GM18873 (cell line): ENCODE results near the gene RASSF7.

ENCODE experiments used
- ATAC-seq: cut with Tn5 transposase; IDR thresholded peaks from one replicate; pipeline ENCODE4 v1.9.1; 2021; ENCODE audit warnings: mild to moderate bottlenecking, moderate library complexity, moderate number of reproducible peaks; ENCODE audit not compliant: unreplicated experiment, low FRiP score

The RASSF7 gene

DNA sequence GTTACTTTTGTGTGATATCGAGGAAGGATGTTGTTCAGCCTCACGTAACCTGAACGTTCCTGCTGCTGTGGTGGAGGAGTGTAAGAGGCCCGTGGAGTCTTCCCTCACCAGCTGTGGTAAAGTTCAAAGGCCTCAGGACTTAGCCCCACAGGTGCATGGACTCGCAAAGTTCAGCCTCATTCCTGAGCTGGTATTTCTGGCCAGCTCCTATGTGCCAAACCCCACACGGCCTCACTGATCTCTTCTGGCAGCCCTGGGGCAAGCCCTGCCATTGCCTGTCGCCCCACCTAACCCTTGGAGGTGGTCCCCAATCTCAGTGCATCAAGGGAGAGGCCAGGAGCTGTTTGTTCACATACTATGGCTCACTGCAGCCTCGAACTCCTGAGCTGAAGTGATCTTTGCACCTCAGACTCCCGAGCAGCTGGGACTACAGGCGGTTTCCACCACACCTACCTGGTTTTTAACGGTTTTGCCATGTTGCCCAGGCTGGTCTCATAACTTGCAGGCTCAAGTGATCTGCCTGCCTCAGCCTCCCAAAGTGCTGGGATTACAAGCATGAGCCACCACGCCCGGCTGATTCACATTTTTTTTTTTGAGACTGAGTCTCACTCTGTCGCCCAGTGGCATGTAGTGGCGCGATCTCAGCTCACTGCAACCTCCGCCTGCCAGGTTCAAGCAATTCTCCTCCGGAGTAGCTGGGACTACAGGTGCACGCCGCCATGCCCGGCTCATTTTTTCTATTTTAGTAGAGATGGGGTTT, 17.7 kb downstream of the RASSF7 start:
- no peak for ATAC-seq

DNA sequence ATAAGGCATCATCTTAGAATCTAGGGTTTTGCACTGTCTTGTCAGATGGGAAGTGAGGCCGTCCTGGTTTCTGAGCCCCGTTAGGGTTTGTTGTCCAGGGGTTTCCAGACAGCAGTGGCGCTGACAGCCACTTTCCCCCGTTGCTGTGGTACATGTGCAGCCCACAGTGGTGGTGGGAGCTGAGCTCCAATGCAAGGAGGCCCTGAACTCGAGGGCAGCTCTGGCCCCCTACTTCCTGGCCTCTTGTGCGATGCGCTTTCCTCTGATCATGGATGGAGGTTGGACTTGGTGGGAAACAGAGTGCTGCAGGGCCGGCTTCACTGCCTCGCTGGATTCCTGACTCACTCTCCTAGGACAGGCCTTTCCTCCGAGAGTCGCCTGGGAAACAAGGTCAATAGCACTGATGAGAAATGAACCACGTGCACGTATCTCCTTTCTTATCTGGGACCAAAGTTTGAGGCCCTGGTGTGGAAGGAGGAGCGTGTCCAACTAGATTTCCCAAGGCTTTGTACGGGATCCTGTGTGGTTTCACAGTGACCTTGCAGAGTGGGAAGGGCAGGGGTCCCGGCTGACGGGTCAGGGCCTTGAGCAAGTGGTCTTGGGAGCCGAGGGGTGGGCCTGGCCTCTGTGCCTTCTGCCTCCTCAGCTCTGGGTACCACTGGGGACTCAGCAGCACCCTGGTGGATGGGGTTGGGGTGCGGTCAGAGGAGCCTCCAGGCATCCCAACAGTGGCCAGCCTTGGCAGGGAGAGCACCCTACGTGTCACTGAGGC, 19.2 kb downstream of the RASSF7 start:
- no peak for ATAC-seq

DNA sequence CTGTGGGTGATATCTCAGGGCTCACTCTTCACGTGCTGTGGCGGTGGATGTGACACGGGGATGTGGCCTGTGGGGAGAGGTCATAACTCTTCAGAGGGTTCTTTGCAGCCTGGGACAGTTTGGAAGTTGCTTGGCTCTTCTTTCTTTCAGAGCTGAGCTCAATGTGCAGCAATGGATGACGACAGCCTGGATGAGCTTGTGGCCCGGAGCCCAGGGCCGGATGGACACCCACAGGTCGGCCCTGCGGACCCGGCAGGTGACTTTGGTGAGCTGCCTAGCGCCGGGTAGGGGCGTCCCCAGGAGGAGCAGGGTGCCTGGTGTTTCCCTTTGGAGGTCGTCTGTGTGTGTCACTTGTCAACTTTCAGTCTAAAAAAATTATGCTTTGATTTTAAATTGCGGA, 20.6 kb downstream of the RASSF7 start:
- no peak for ATAC-seq

DNA sequence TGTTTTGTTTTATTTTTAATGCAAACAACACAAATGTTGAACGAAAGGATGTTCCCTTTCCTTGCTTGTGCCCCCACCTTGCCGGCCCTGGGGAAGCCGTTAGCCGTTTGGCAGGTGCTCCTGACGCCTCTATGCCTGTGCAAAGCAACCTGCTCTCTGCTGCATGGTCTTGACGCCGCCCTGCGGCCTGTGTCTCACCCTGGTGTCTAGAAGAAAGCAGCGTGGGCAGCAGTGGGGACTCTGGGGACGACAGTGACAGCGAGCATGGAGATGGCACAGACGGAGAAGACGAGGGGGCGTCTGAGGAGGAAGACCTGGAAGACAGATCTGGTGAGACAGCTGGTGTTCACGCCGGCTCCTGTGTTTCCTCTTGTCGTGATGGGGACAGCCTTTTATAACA, 21.0 kb downstream of the RASSF7 start:
- no peak for ATAC-seq

DNA sequence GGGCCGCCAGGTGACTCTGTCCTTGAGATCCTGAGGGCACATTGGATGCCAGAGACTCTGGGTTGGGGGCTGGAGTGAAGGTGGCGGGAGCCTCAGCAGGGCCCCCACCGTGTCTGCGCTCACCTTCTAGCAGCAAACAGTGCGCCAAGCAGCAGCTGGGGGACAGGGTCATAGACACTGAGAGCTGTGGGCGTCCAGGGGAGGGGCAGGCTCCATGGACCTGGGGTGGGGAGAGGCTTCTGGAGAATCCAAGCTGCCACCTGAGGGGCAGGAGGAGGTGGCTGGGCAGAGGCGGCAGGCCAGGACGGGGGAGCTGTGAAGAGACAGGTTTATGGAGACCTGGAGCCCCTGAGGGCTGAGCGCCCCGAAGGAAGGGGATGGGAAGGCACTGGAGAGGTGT, 23.5 kb downstream of the RASSF7 start:
- no peak for ATAC-seq

DNA sequence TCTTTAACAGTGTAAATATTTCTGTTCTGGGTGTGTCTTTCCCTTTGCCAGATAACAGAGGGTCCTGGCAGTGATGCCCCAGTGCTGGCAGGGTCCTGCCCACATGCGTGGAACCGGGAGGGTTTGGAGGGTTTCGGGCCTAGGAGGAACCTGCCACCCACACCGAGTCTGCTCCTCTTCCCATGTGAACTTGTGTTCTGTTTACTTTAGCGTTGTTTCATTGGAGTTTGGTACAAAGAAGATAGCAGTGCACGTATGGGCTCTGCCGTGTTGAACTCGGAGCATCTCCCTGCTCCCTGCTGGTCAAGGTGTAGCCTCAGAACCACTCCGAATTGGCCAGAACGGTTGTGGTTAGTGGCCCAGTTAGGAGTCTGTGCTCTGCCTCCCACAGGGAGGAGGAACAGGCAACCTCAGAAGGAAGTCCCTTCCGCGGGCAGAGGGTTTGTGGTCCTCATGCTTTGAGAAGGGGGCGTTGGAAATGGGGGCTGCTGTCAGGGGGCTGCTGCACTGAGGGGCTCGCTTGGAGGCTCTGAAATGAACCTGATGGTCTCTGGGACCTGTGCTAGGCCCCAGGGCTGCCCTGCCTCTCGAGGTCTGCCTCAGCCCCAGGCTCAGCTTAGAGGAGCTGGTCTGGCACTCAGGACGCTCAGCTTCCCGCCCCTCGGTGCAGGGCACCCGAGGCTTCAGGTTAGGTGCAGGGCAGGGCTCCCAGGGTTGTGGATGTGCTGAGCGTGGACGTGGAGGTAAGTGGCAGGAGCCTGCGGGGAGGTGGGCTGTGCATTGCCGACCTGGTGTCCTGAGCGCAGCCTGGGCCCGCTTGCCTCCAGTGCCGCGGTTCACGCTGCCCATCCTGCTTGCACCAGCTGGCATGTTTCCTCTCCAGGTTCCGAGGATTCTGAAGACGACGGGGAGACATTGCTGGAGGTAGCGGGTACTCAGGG, 25.9 kb downstream of the RASSF7 start:
- no peak for ATAC-seq

DNA sequence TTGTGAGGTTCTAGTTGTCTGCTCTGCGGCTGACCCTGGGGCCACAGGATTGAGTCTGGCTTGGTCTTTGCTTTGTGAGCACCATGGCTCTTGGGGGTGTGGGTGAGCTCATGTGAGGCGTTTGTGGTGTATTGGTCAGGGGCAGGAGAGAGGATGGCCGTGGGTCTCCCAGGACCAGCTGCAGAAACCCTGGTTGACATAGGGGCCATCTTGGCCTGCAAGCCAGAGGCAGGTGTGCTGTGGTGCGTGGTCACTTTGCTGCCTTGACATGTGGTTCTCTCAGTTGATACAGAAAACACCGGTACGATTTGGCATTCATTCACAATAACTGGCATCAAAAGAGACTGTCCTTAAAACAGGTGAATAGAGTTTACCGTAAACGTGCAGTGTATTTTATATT, 26.8 kb downstream of the RASSF7 start:
- no peak for ATAC-seq

DNA sequence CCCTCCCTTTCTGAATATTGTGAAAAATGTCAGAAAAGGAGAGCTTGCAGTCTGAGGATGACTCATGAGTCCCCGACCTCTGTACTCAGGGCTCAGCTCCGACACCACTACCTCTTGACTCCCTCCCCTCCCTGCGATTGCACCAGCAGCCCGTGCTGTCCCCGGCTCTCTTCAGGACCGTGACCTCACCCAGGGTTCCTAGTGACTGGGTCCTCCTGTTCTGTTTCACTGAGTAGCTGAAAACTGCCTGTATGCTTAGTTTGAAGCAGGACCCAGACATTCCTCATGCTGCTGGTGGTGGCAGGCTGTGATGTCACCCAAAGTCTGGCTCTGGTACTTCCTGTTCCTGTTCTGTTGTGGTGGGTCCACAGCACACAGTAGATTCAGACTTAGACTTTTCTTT, 27.2 kb downstream of the RASSF7 start:
- ATAC-seq: no peak

DNA sequence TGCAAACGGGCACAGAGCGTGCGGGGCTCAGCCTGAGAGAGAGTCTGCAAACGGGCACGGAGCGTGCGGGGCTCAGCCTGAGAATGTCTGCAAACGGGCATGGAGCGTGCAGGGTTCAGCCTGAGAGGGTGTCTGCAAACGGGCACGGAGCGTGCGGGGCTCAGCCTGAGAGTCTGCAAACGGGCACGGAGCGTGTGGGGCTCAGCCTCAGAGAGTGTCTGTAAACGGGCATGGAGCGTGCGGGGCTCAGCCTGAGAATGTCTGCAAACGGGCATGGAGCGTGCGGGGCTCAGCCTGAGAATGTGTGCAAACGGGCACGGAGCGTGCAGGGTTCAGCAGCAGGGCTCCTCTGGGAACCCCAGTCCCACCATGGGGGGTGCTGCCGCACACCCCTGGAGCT, 29.0 kb downstream of the RASSF7 start:
- ATAC-seq: no peak

DNA sequence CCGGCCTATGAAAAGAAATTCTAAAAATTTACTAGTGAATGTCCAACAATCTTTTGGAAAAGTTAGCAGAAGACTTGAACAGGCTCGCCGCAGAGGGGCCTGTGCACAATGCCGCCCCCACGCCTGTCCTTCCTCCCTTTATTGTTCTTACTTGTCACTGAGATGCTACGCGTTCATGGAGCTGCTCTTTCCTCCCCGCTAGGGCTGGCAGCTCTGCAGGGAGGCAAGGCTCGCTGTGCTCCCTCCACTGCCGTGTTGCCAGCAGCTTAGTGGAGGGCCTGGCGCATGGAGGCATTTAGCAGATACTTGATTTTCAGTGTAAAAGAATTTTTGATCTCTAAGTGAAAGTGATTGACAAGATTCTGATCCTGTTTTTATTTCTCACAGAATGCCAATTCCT, 30.2 kb downstream of the RASSF7 start:
- no peak for ATAC-seq

DNA sequence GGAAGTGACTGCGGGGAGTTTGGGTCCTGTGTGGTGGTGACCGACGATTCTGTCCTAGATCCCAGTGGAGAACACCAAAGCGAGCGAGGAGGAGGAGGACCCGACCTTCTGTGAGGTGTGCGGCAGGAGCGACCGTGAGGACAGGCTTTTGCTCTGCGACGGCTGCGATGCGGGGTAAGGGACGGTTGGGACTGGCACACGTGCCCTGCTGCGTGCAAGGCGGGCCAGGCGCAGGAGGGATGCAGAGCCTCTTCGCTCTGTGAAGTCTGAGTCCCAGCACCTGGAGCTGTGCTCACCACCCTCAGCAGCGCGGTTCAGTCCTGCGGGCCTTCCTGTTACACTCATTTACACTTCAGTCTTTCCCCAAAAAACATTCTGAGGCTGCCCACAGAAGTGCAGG, 31.7 kb downstream of the RASSF7 start:
- no peak for ATAC-seq

DNA sequence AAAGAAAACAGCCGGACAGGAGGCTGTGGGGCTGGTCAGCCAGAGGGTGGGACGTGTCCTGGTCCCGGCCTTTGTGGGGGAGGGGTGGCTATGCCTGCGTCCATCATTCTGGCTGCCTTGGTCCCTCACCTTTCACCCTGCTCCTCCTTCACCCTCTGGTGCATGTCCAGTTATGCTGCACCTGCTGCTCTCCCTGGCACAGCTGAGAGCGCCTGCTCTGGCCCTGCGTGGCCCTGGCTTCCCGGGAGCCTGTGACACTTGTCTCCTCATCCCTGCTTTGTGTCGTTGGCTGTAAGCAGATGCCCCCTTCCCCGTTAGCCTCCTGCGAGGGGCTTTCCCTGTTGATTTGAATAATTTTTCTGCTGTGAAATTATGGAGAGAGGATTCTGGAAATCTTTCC, 32.1 kb downstream of the RASSF7 start:
- no peak for ATAC-seq

DNA sequence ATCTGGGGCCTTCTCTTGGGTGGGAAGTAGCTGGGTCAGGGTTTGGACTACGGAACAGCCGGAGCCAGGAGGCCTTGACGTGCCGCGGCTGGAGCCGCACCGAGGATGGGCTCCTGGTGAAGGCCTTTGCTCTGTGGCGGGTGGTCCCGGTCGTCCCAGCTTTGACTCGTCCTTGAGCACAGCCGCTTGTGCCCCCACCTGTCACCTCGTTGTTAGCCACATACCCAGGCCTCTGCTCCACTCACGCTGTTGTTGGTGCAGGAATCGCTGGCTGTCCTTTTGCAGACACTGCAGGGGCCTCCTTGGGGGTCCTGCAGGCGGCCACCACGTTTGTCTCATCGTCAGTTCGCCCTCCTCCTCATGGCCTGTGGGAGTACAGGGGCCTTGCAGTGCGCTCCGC, 32.6 kb downstream of the RASSF7 start:
- ATAC-seq: no peak

DNA sequence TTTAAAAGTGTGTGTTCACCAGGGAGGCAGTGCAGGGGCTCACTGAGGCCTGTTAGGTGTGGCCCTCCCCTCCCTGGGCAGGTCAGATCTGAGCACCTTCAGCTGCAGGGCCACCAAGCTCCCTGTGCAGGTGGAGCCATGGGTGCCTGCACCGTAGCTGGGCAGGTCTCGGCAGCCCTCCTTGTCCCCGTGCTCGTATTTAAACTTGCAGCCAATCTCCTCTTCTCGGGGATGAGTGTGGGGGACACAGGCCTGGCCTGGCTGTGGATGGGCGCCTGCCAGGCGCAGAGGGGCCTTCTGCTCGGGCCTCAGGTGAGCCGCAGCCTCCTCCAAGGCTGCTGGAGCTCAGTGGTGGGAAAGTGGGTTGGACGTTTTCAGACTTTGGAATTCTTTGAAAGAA, 34.6 kb downstream of the RASSF7 start:
- no peak for ATAC-seq

DNA sequence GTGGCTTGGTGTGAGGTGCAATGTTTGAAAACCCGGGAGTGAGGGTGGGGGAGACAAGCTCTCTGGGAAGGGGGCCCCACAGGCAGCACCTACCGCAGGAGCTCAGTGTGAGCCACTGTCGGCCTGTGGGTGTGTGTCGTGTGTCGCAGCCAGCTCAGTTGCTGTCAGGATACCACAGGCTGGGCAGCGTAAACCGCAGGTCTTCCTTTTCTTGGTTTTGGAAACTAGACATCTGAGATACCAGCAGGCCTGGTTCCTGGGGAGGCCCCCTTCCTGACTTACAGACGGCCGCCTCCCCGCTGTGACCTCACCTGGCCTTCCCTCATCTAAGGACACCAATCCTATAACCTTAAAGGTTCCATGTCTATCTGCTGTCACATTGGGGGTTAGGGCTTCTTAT, 35.6 kb downstream of the RASSF7 start:
- ATAC-seq: no peak

DNA sequence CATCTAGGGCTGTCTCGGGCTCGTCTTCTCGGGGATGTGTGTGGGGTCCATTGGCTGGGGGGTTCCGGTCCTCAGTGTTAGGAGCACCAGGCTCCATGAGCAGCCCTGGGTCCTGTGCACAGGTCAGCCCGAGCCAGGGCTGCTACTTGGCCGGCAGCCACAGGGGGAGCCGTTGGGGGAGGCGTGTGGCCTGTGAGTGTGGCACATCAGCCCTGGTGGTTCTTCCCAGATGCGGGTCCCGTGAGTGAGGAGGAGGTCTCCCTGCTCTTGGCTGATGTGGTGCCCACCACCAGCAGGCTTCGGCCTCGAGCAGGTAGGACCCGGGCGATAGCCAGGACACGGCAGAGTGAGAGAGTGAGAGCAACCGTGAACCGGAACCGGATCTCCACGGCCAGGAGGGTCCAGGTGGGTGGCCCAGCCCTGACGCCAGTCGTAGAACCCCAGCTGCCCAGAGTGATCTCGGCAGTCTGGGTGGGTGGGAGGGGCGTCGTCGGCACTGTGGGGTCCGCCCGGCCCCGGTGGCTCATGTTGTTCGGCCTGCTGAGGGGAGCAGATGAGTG, 36.5 kb downstream of the RASSF7 start:
- no peak for ATAC-seq

DNA sequence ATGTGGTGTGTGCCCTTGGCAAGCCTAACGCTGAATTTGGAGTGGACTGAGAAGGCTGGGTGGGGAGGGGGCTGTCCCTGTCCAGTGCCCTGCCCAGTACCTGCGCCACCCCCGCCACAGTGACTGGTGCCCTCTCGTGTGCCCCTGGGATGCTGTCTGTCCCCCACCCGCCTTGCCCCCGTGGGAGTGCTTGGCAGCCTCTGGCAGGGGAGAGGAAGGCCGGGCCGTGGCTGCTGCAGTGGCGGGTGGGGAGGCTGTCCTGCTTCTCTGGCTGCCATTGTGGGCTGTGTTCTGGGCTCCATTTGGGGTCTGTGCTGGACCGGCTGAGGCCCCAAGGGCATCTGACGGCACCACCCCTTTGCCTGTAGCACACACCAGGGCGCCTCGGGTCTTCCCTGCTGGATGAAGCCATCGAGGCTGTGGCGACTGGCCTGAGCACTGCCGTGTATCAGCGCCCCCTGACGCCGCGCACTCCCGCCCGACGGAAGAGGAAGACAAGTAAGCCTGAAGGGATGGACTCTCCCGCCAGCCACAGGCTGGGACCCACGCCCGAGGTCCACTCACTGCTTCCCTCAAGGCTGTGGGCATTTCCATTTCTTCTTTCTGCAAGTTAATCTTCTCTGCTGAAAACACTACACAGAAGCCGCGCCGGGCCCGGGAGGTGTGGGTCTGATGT, 37.4 kb downstream of the RASSF7 start:
- no peak for ATAC-seq

DNA sequence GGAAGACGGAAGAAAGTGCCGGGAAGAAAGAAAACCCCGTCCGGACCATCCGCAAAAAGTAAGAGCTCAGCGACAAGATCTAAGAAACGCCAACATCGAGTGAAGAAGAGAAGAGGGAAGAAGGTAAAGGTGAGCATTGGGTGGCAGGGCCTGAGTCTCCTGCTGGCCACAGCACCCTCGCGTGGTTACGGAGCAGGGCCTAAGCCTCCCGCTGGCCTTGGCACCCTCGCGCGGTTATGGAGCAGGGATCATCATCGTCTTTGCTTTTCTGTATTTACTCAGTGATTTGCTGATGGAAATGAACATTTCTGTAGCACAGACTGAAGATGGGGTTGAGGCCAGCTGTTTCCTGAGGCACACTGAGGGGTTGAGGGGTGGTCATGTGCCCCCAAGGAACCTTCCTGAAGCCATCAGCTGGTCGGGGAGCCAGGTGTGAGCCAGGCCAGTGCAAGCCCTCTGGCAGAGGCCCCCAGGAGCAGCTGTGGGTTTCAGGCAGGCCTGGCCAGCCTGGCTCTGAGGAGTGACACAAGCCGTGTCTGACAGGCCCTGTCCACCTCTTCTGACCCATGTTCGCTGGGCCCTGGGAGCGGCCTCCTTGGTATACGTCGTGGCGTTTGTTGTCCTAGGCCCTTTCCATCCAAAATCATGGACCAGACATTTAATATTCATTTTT, 40.9 kb downstream of the RASSF7 start:
- no peak for ATAC-seq

DNA sequence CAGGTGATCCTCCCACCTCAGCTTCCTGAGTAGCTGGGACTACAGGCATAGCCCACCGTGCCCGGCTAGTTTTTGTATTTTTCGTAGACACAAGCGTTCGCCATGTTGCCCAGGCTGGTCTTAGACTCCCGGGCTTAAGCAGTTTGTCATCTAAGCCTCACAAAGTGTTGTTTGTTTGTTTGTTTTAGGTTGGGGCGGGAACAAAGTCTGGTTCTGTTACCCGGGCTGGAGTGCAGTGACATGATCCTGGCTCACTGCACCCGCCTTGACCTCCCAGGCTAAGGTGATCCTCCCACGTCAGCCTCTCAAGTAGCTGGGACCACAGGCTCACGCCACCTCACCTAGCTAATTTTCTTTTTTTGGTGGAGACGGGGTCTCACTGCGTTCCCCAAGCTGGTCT, 42.4 kb downstream of the RASSF7 start:
- ATAC-seq: no peak
